Immature natural killer cell (primary cell): ENCODE results near the gene SH2D3C. TPM values are rescaled to one million over a fixed set of nuclear protein-coding genes. Genes with fewer than 3 reads are reported as not detected.

Source experiments
- DNase-seq, 3 donors: peaks; one replicate each; pipeline ENCODE4 v3.0.0; 2022; ENCODE audit warnings: mixed read lengths in 1 of 3
- H3K27ac Mint-ChIP-seq, 6 donors: one replicate each; pipeline ENCODE4 v1.8.0; 2020; ENCODE audit warnings: mixed read lengths in 6 of 6, mild to moderate bottlenecking in 5 of 6, inconsistent platforms in 4 of 6, moderate library complexity in 3 of 6
- H3K27me3 Mint-ChIP-seq, 3 donors: one replicate each; pipeline ENCODE4 v1.8.0; 2020 to 2021; ENCODE audit warnings: low read depth in 3 of 3, mild to moderate bottlenecking in 3 of 3, mixed read lengths in 3 of 3, moderate library complexity in 3 of 3, inconsistent platforms in 1 of 3
- H3K36me3 Mint-ChIP-seq, 3 donors: one replicate each; pipeline ENCODE4 v1.8.0; 2020; ENCODE audit warnings: mixed read lengths in 3 of 3, inconsistent platforms in 2 of 3, mild to moderate bottlenecking in 2 of 3
- H3K4me1 Mint-ChIP-seq, 2 donors: one replicate each; pipeline ENCODE4 v1.8.0; 2020; ENCODE audit warnings: inconsistent platforms in 2 of 2, mild to moderate bottlenecking in 2 of 2, mixed read lengths in 2 of 2, moderate library complexity in 1 of 2
- H3K4me3 Mint-ChIP-seq, 5 donors: one replicate each; pipeline ENCODE4 v1.8.0; 2020; ENCODE audit warnings: mild to moderate bottlenecking in 5 of 5, mixed read lengths in 5 of 5, inconsistent platforms in 3 of 5, moderate library complexity in 3 of 5
- H3K9me3 Mint-ChIP-seq, 6 donors: one replicate each; pipeline ENCODE4 v1.8.0; 2020; ENCODE audit warnings: mild to moderate bottlenecking in 6 of 6, mixed read lengths in 6 of 6, inconsistent platforms in 4 of 6, moderate library complexity in 3 of 6
- polyA plus RNA-seq, 3 donors: library from polyadenylated mRNA; unstranded; fragments of 300-500 nt; fragmentation: Illumina TruSeq; gene quantifications; one replicate each; pipeline ENCODE4 v1.2.3, GENCODE V29; 2021

The SH2D3C gene
- polyA plus RNA-seq, 3 donors from 2014 or later, result 16.9 to 86.2 (median 18.7) TPM

DNA sequence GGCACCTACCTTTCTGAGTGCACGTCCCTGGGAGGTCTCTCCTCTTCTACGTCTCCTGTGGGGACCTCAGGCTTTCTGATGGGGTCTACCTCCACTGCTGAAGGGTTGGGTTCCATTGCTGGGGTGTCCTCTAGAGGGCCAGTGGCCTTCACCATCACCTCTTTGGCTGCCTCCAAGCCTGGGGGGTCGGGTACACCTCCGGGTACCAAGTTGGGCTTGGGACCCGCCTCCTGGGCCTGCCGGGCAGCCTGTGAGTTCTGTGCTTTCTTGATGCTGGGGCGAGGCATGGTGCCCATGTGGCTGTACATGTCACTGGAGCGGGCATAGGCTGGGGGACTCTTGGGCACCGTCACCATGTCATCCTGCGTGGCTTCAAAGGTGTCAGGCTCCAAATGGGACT is 4.5 kb downstream of the SH2D3C start:
- Mint-ChIP-seq H3K27me3 (peaks cover 2 to 9% (median 7%) of the 10 kb centered on the region in 3 donors), H3K27ac (peak overlapping the region; percentile 9 to 76 (median 64)), H3K4me3 (peak overlapping the region in 3 of 5 donors; percentile 41 to 53 (median 48)), H3K9me3 (no peaks in the 10 kb centered on the region), H3K36me3 (peaks cover 5 to 15% (median 14%) of the 10 kb centered on the region in 3 donors), H3K4me1 (peaks cover 59 to 70% of the 10 kb centered on the region in 2 donors)
- DNase-seq, result no peak

DNA sequence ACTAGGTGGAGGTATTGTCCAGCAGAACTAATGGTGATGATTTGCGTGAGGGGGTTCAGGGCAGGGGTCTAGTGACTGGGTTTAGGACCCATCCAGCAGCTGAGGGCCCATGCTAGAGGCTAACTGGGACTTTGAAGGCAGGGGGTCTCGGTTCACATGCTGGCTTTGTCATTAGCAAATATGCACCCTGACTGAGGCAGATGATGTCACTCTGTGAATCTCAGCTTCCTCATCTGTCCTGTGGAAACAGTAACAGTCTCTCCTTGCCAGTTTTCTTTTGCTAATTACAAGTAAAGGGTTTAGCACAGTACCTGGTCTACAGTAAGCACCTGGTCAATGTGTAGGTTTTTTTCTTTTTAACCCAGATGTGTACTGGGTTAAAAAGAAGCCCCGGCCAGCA is 5.2 kb downstream of the SH2D3C start:
- Mint-ChIP-seq H3K36me3 (peaks cover 5 to 19% (median 17%) of the 10 kb centered on the region in 3 donors), H3K4me3 (peak overlapping the region in 1 of 5 donors; percentile 43), H3K27ac (peak overlapping the region; percentile 27 to 94 (median 58)), H3K9me3 (no peaks in the 10 kb centered on the region), H3K4me1 (peaks cover 63 to 72% of the 10 kb centered on the region in 2 donors), H3K27me3 (peaks cover 2 to 9% (median 7%) of the 10 kb centered on the region in 3 donors)
- DNase-seq, result no peak

DNA sequence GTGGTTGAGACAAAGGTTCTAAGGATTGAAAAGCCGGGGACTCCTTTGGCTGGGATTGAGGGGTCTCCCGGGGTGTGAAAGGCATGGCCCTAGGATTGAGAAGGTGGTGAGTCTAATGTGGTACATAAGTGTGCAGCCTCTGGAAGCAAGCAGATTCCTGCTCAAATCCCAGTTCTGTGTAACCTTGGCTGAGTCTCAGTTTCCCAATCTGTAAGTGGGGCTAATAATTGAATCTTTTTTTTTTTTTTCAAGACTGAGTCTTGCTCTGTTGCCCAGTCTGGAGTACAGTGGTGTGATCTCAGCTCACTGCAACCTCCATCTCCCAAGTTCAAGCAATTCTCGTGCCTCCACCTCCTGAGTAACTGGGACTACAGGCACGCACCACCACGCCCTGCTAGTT is 5.9 kb downstream of the SH2D3C start:
- H3K9me3 Mint-ChIP-seq, result no peaks in the 10 kb centered on the region
- H3K27me3 Mint-ChIP-seq, result peaks cover 2 to 10% (median 6%) of the 10 kb centered on the region in 3 donors
- H3K36me3 Mint-ChIP-seq, result peaks cover 3 to 18% (median 15%) of the 10 kb centered on the region in 3 donors
- H3K4me1 Mint-ChIP-seq, result peaks cover 63 to 76% of the 10 kb centered on the region in 2 donors
- peak overlapping the region in 5 of 6 donors; percentile 28 to 98 (median 94) for H3K27ac Mint-ChIP-seq
- peak overlapping the region in 2 of 5 donors; percentile 18 to 20 for H3K4me3 Mint-ChIP-seq
- DNase-seq, result no peak

DNA sequence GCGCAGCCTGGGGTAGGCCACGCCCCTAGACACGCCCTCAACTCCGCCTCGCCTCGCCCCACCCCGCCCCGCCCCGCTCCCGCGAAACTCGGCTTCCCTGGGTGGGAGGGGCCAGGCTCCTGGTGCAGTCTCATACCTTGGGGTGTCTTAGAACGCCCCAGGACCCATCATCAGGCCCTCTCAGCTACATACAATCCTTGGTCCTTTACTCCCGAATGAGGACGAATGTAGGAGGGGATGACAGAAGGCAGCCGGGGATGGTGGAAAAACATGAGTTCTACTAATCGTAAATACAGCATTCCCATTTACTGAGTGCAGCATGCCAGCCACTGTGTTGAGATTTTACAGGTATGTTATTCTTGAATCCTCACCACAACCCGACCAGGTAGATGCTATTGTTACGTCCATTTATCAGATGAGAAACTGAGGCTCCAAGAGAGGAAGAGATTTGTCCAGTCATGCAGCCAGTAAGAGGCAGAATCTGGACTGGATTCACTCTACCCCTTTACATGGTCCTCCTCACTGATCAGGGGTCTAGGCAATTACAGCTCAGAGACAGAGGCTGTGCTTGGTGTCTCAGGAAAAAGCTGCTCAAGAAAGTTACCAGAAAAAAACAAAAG is 6.8 kb downstream of the SH2D3C start:
- H3K4me1 Mint-ChIP-seq, result peaks cover 67 to 77% of the 10 kb centered on the region in 2 donors
- H3K4me3 Mint-ChIP-seq, result peak overlapping the region; percentile 86 to 91 (median 89)
- peaks cover 5 to 21% (median 13%) of the 10 kb centered on the region in 3 donors for H3K36me3 Mint-ChIP-seq
- DNase-seq, result no peak
- peak overlapping the region; percentile 94 to 98 (median 97) for H3K27ac Mint-ChIP-seq
- H3K9me3 Mint-ChIP-seq, result no peaks in the 10 kb centered on the region
- H3K27me3 Mint-ChIP-seq, result peaks cover 0 to 9% (median 2%) of the 10 kb centered on the region in 3 donors

DNA sequence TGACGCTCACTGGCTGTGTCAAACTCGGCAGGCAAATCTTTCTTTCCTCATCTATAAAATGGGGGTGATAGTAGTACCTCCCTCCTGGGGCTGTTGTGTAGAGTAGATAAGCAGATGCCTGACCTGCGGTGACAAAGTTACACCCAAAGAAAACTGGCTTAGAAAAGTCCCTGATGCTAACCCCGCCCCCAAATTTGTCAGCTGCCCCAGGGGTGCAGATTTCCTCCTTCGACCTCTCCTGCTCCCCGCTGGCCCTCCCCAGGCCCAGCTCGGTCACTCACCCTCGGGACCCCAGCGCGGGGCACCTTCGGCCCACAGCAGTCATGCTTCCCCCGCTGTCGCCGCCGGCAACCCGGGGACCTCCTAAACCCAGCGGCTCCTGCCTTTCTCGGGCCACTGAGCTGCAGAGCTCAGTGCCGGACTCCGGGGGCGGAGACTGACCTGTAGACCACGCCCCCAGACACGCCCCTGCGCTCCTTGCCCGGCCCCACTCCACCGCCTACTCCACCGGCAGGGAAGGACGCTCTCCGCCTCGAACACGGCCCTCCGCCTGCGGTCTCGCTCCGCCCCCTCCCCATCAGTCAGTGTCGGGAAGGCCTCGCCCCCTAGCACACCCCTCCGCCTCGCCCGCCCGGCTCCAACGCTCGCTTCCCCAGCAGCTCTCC is 7.4 kb downstream of the SH2D3C start:
- Mint-ChIP-seq H3K36me3 (peaks cover 5 to 26% (median 13%) of the 10 kb centered on the region in 3 donors), H3K4me1 (peaks cover 67 to 76% of the 10 kb centered on the region in 2 donors), H3K27ac (peak overlapping the region; percentile 94 to 98 (median 97)), H3K9me3 (no peaks in the 10 kb centered on the region), H3K27me3 (peaks cover 0 to 7% (median 0%) of the 10 kb centered on the region in 3 donors), H3K4me3 (peak overlapping the region; percentile 86 to 91 (median 89))
- peak; percentile 91 to 92 (median 92) for DNase-seq

DNA sequence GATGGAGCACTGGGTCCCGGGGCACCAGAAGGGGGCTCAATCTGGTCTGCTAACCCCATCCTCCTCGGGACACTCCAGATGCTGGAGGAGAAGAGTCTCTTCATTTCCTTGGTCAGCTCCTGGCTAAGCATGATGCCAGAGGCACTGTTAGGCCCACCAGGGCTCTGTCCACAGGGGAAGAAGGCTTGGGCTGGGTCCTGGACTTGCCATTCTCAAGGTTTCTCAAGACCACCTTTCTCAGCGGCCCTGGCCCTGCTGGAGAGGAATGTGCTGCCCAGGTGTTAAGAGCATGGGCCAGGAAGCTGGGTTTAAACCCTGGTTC is 7.9 kb downstream of the SH2D3C start:
- Mint-ChIP-seq H3K27me3 (peaks cover 0 to 7% (median 0%) of the 10 kb centered on the region in 3 donors), H3K27ac (peak overlapping the region; percentile 94 to 98 (median 97)), H3K36me3 (peaks cover 5 to 31% (median 15%) of the 10 kb centered on the region in 3 donors), H3K9me3 (no peaks in the 10 kb centered on the region), H3K4me3 (peak overlapping the region; percentile 86 to 91 (median 89)), H3K4me1 (peaks cover 72 to 78% of the 10 kb centered on the region in 2 donors)
- DNase-seq, result no peak

DNA sequence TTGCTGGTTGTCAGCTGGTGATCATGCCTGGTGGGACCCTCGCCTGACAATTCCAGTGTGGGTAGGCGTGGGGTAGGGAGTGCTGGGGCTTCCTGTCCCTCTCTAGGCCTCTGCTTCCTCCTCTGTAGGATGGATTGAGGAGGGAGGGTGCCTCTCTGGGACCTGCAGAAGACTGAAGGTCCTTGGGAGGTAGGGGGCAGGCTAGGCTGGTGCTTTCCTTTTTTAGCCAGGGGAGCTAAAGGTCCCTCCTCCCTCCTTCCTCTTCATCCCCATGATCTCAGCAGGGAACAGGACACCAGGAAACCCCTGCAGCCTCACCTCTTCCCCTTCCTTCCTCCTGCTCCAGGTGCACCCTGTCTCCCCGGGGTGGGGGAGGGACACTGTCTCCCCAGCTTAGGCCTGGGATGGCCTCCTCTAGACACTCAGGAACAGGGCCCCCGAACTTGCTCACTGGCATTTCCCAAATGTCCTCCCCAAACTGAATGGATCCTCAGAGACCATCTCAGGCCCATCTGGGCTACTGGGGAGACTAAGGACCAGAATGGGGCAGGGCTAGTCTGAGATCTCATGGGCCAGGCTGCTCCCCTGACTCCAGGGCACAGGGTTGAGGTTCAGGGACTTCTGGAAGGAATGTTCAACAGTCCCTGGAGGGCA is 8.4 kb downstream of the SH2D3C start:
- Mint-ChIP-seq H3K27ac (peak overlapping the region; percentile 94 to 98 (median 97)), H3K4me3 (peak overlapping the region; percentile 86 to 91 (median 89)), H3K4me1 (peaks cover 76 to 80% of the 10 kb centered on the region in 2 donors), H3K36me3 (peaks cover 10 to 35% (median 20%) of the 10 kb centered on the region in 3 donors), H3K9me3 (no peaks in the 10 kb centered on the region), H3K27me3 (peaks cover 0 to 7% (median 0%) of the 10 kb centered on the region in 3 donors)
- DNase-seq, result no peak

DNA sequence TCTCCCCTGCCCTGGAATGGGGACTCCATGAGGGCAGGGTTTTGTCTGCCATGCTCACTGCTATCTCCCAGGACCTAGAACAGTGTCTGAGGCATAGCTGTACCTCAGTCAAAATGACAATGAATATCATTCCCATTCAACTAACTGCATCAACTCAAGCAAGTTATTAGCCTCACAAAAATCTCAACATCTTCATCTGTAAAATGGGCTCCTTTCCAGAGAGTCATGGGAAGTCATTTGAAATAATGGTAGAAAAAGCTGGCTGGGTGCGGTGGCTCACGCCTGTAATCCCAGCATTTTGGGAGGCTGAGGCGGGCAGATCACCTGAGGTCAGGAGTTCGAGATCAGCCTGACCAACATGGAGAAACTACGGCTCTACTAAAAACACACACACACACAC is 9.4 kb downstream of the SH2D3C start:
- H3K36me3 Mint-ChIP-seq, result peaks cover 11 to 36% (median 18%) of the 10 kb centered on the region in 3 donors
- no peaks in the 10 kb centered on the region for H3K9me3 Mint-ChIP-seq
- H3K4me3 Mint-ChIP-seq, result peak overlapping the region; percentile 38 to 86 (median 60)
- DNase-seq, result no peak
- H3K4me1 Mint-ChIP-seq, result peaks cover 78 to 82% of the 10 kb centered on the region in 2 donors
- peaks cover 0 to 7% (median 0%) of the 10 kb centered on the region in 3 donors for H3K27me3 Mint-ChIP-seq
- peak overlapping the region; percentile 76 to 98 (median 95) for H3K27ac Mint-ChIP-seq

DNA sequence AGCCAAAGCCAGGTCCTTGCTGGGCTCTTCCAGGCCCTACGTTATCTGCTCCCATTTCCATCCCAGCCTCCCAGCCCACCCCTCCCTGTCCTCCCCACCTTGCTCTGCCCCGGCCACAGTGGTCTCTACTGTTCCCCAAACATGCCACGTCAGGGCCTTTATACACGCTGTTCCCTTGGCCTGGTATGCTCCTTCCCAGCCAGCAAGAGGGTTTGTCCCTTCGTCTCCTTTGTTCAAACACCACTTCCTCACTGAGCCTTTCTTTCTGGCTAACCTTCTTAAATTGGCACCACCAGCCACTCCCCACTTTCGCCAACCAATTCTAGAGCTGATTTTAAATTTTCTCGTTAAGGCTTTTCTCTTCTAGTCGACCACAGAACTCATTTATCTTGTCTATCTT is 9.8 kb downstream of the SH2D3C start:
- Mint-ChIP-seq H3K36me3 (peaks cover 11 to 36% (median 16%) of the 10 kb centered on the region in 3 donors), H3K4me3 (peak overlapping the region; percentile 38 to 86 (median 60)), H3K27me3 (peaks cover 0 to 7% (median 0%) of the 10 kb centered on the region in 3 donors), H3K9me3 (no peaks in the 10 kb centered on the region), H3K27ac (peak overlapping the region; percentile 76 to 98 (median 95)), H3K4me1 (peaks cover 79 to 83% of the 10 kb centered on the region in 2 donors)
- no peak for DNase-seq

DNA sequence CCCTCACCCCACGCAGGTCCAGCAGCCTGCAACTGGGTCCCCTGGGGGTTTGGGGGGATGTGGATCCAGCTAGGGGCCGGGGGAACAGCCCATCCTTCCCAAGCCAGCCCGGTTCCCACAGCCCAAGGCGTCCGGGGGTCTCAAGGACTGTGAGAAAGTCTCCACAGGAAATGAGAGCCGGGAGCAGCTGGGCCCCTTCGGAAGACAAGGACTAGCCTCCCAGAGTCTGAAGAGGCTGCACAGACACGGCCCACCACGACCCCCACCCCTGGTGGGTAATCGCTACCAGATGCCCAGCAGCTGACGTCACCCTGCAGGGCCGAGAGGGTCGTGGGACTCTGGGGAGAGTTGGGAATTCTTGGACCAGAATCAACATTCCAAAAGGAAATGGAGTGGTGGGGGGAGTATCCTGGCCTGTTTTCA is 10.5 kb downstream of the SH2D3C start:
- Mint-ChIP-seq H3K36me3 (peaks cover 11 to 40% (median 13%) of the 10 kb centered on the region in 3 donors), H3K4me3 (peak overlapping the region in 3 of 5 donors; percentile 33 to 64 (median 46)), H3K27ac (peak overlapping the region; percentile 89 to 98 (median 96)), H3K9me3 (no peaks in the 10 kb centered on the region), H3K4me1 (peaks cover 87 to 88% of the 10 kb centered on the region in 2 donors), H3K27me3 (peaks cover 0 to 7% (median 0%) of the 10 kb centered on the region in 3 donors)
- no peak for DNase-seq

DNA sequence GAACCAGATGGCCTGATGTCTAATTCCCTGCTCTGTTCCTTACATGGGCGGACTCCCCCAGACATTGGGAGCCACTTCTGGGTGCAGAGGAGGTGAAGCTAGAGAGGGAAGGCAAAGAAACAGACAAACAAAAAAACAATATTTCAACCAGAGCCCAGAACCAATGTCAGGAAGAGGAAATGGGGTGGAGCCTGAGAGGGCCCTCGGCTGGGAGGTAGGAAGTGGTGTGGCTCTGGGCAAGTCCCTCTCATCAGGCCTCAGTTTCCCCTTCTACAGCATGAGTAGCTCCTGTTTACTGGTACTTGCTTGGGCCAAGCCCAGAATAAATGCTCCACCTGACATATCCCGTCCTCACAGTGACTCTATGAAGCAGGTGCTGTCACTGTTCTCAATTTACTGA is 11.1 kb downstream of the SH2D3C start:
- Mint-ChIP-seq H3K36me3 (peaks cover 11 to 40% (median 12%) of the 10 kb centered on the region in 3 donors), H3K4me3 (peak overlapping the region; percentile 46 to 84 (median 64)), H3K4me1 (peaks cover 92% of the 10 kb centered on the region in 2 donors), H3K9me3 (no peaks in the 10 kb centered on the region), H3K27me3 (peaks cover 0 to 7% (median 0%) of the 10 kb centered on the region in 3 donors), H3K27ac (peak overlapping the region; percentile 69 to 96 (median 92))
- no peak for DNase-seq

DNA sequence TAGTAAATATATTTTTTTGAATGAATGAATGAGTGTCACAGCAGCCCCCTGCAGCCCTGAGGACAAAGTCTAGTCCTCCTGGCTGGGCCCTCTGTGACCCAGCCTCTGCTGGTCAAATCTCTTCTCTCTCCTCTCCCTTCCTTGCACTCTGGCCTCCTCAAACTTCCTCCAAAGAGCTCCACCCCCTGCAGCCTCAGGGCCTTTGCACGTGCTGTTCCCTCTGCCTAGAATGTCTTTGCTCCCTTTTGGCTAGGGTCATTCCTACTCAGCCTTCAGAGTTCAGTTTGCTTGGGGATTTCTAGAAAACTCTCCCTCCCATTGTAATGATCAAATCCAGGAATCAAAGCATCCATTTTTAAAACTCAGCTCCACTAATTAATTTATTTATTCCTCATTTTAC is 13.0 kb downstream of the SH2D3C start:
- H3K27me3 Mint-ChIP-seq, result peaks cover 0 to 1% (median 0%) of the 10 kb centered on the region in 3 donors
- H3K4me3 Mint-ChIP-seq, result no peak overlapping the region
- H3K27ac Mint-ChIP-seq, result peak overlapping the region; percentile 69 to 94 (median 88)
- H3K36me3 Mint-ChIP-seq, result peaks cover 11 to 40% (median 12%) of the 10 kb centered on the region in 3 donors
- no peaks in the 10 kb centered on the region for H3K9me3 Mint-ChIP-seq
- no peak for DNase-seq
- peaks cover 82 to 86% of the 10 kb centered on the region in 2 donors for H3K4me1 Mint-ChIP-seq

DNA sequence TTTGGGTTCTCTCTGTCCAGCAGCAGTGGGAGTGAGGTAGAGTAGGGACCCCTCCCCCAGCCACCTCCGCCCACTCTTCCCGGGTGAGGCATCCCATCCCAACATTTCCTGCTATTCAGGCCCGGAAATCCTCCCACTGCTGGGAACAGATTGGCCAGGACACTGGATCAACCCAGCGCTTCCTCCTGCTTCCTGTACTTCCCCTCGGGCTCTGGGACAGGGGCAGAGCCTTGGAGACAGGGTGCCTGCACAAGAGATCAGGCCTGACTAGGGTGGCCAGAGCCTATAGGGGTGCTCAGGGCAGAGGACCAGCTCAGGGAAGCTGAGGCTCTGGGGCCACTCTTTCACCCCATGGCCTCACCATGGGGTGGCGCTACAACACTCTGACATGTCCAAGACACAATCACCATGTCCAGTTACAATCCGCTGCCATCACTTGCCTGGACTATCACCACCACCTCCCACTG is 14.5 kb downstream of the SH2D3C start:
- no peaks in the 10 kb centered on the region for H3K9me3 Mint-ChIP-seq
- peaks cover 0 to 1% (median 0%) of the 10 kb centered on the region in 3 donors for H3K27me3 Mint-ChIP-seq
- H3K4me3 Mint-ChIP-seq, result peak overlapping the region in 1 of 5 donors; percentile 59
- peaks cover 68 to 73% of the 10 kb centered on the region in 2 donors for H3K4me1 Mint-ChIP-seq
- peaks cover 10 to 38% (median 11%) of the 10 kb centered on the region in 3 donors for H3K36me3 Mint-ChIP-seq
- peak; percentile 38 to 48 (median 42) for DNase-seq
- peak overlapping the region; percentile 69 to 96 (median 88) for H3K27ac Mint-ChIP-seq
